SK-N-SH (cell line): ENCODE measurements around the gene CFAP65. TPM values are rescaled to one million over a fixed set of nuclear protein-coding genes. Genes with fewer than 3 reads are reported as not detected.

Experiments used
- CTCF ChIA-PET: fragments of 300-600, 350-600 bp; formaldehyde crosslinking; extraction: SDS; loops from one replicate; lab custom pipeline; 2021; lab: Yijun Ruan, JAX
- POLR2A ChIA-PET: fragments of 350-600 bp; sonication (Branson Sonifier 250); formaldehyde crosslinking; extraction: SDS; loops from one replicate; lab custom pipeline; 2020; ENCODE audit warnings: antibody characterized with exemption, inconsistent platforms; lab: Yijun Ruan, JAX
- DNase-seq: peaks from one replicate; pipeline ENCODE4 v3.0.0; 2012
- H2AFZ ChIP-seq: fragments of 200-600 bp; sonication (generic); 2 replicates; pipeline ENCODE4 v1.8.1; 2016; ENCODE audit warnings: antibody characterized with exemption, mild to moderate bottlenecking, low read depth
- H3F3A ChIP-seq: fragments of 200-600 bp; sonication (generic); replicated peaks from 2 replicates; pipeline ENCODE3; 2016; ENCODE audit warnings: antibody characterized with exemption, mild to moderate bottlenecking; ENCODE audit not compliant: insufficient read depth
- H3K27ac ChIP-seq, 2 experiments: fragments of 200-500 bp in 1 of 2; fragments of 200-600 bp in 1 of 2; sonication (Bioruptor generic) in 1 of 2; sonication (generic), shearing (Covaris generic) in 1 of 2; 2 replicates each; pipeline versions ENCODE4 v1.5.1 to v1.6.1; 2014 to 2016; ENCODE audit warnings: low read depth in 2 of 2, inconsistent platforms in 1 of 2, low read length in 1 of 2, mild to moderate bottlenecking in 1 of 2, mixed read lengths in 1 of 2
- H3K27me3 ChIP-seq: fragments of 200-600 bp; sonication (generic), shearing (Covaris generic); 2 replicates; pipeline ENCODE4 v1.6.1; 2016; ENCODE audit warnings: mixed run types; ENCODE audit not compliant: insufficient read depth
- H3K36me3 ChIP-seq, 2 experiments: fragments of 200-500 bp in 1 of 2; fragments of 200-600 bp in 1 of 2; sonication (Bioruptor generic) in 1 of 2; sonication (generic) in 1 of 2; replicated peaks in 1 of 2; 2 replicates each; pipeline versions ENCODE3 to v1.5.1; 2014 to 2016; ENCODE audit warnings: low read length in 1 of 2, mild to moderate bottlenecking in 1 of 2; ENCODE audit not compliant: insufficient read depth in 2 of 2, control insufficient read depth in 1 of 2
- H3K4me1 ChIP-seq, 2 experiments: fragments of 200-500 bp in 1 of 2; fragments of 200-600 bp in 1 of 2; sonication (Bioruptor generic) in 1 of 2; sonication (generic), shearing (Covaris generic) in 1 of 2; 2 replicates each; pipeline versions ENCODE4 v1.5.1 to v1.6.1; 2014 to 2016; ENCODE audit warnings: low read depth in 1 of 2, low read length in 1 of 2, mixed run types in 1 of 2; ENCODE audit not compliant: insufficient read depth in 2 of 2, control insufficient read depth in 1 of 2
- H3K4me2 ChIP-seq: fragments of 200-600 bp; sonication (generic), shearing (Covaris generic); 2 replicates; pipeline ENCODE4 v1.6.1; 2017; ENCODE audit warnings: mixed run types
- H3K4me3 ChIP-seq, 2 experiments: fragments of 200-500 bp in 1 of 2; fragments of 200-600 bp in 1 of 2; sonication (Bioruptor generic) in 1 of 2; sonication (generic), shearing (Covaris generic) in 1 of 2; 2 replicates each; pipeline versions ENCODE4 v1.5.1 to v1.8.1; 2014 to 2016; ENCODE audit warnings: low read depth in 2 of 2, inconsistent platforms in 1 of 2, low read length in 1 of 2, mild to moderate bottlenecking in 1 of 2, mixed read lengths in 1 of 2, moderate library complexity in 1 of 2
- H3K79me2 ChIP-seq: fragments of 200-600 bp; sonication (generic); 2 replicates; pipeline ENCODE4 v1.8.1; 2017; ENCODE audit warnings: mild to moderate bottlenecking; ENCODE audit not compliant: insufficient read depth
- H3K9ac ChIP-seq: fragments of 200-600 bp; sonication (generic); 2 replicates; pipeline ENCODE4 v1.6.1; 2017; ENCODE audit warnings: mixed run types
- H3K9me2 ChIP-seq: fragments of 200-600 bp; sonication (generic); 2 replicates; pipeline ENCODE4 v1.6.1; 2017; ENCODE audit warnings: mixed run types
- H3K9me3 ChIP-seq: fragments of 200-600 bp; sonication (generic); 2 replicates; pipeline ENCODE4 v1.6.1; 2017; ENCODE audit warnings: mixed run types, mild to moderate bottlenecking, moderate library complexity
- H4K20me1 ChIP-seq: fragments of 200-600 bp; sonication (generic); 2 replicates; pipeline ENCODE4 v1.6.1; 2017; ENCODE audit warnings: mild to moderate bottlenecking, mixed run types; ENCODE audit not compliant: insufficient read depth
- CHD2 ChIP-seq: fragments of 150-350 bp; IDR thresholded peaks from 2 replicates; pipeline ENCODE4 v1.6.1; 2018; ENCODE audit warnings: low read length; ENCODE audit not compliant: partially characterized antibody
- FOSL2 ChIP-seq: IDR thresholded peaks from 2 replicates; pipeline ENCODE4 v1.4.0; 2012; ENCODE audit warnings: low read depth, mild to moderate bottlenecking, moderate library complexity, borderline replicate concordance
- FOXJ3 ChIP-seq: sonication (generic); formaldehyde crosslinking; IDR thresholded peaks from 2 replicates; pipeline ENCODE4 v1.5.1; 2020; ENCODE audit warnings: mild to moderate bottlenecking, missing genetic modification reagents
- GATA2 ChIP-seq: sonication (generic); formaldehyde crosslinking; IDR thresholded peaks from 2 replicates; pipeline ENCODE4 v1.5.0; 2020; ENCODE audit warnings: mild to moderate bottlenecking, missing genetic modification reagents
- MEF2A ChIP-seq: IDR thresholded peaks from 2 replicates; pipeline ENCODE4 v1.4.0; 2012; ENCODE audit warnings: low read depth, borderline replicate concordance
- MXI1 ChIP-seq: IDR thresholded peaks from 2 replicates; pipeline ENCODE4 v1.6.1; 2012; ENCODE audit warnings: mild to moderate bottlenecking, low read depth, low read length, improper control_type of control experiment
- NFIC ChIP-seq: IDR thresholded peaks from 2 replicates; pipeline ENCODE4 v1.4.0; 2012; ENCODE audit warnings: borderline replicate concordance
- NRF1 ChIP-seq: IDR thresholded peaks from 2 replicates; pipeline ENCODE4 v1.6.1; 2012; ENCODE audit warnings: low read depth, mild to moderate bottlenecking, low read length
- POLR2AphosphoS5 ChIP-seq: IDR thresholded peaks from 2 replicates; pipeline ENCODE4 v1.6.1; 2012; ENCODE audit warnings: low read depth, low read length
- RXRA ChIP-seq: IDR thresholded peaks from 2 replicates; pipeline ENCODE4 v1.4.0; 2012; ENCODE audit warnings: low read depth, mild to moderate bottlenecking, borderline replicate concordance
- WGBS: methylation state at CpG from one replicate; pipeline ENCODE4 v1.1.6; 2017; ENCODE audit warnings: low lambda C conversion rate; 5-methylcytosine and 5-hydroxymethylcytosine counted together
- polyA plus RNA-seq, 3 experiments: library from polyadenylated mRNA; depleted of rRNA; stranded (reverse); fragments of >200 nt; gene quantifications; 2 replicates each; pipeline ENCODE4 v1.2.3, GENCODE V29; 2012
- TF ChIP-seq, protein P1 (sequence below): fragments of 150-350 bp; IDR thresholded peaks from 2 replicates; pipeline ENCODE4 v1.6.1; 2017; ENCODE audit warnings: antibody characterized with exemption, low read length, low read depth, borderline replicate concordance
- TF ChIP-seq, protein P2 (sequence below): IDR thresholded peaks from 2 replicates; pipeline ENCODE4 v1.4.0; 2012; ENCODE audit warnings: low read depth, borderline replicate concordance
- TF ChIP-seq, protein P3 (sequence below): IDR thresholded peaks from 2 replicates; pipeline ENCODE4; 2012

Gene CFAP65
- polyA plus RNA-seq, 1 of the 3 experiments (the other 2 are of a cell fraction): 0.95 TPM

DNA sequence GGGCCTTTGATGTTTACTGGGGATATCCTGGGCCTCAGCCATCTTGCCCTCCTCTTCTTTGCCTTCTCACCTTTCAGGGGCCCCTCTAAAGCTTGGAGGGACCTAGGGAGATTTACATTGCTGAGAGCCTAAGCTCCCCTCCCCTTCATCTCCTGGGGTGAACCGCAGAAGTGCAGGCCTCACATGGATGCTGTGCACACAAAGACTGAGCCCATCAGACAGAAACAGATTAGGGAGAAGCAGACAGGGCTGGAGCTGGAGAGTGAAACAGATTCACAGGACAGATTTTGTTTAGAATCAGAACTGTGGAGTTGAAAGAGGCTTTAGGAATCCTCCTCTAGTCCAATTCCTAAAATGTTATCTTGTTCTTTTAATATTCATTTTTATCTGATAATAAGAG, 85.3 kb downstream of the CFAP65 start:
- POLR2A ChIA-PET: interaction anchor here (1.2 kb wide), 1 partner anchor 28 kb away, joined by 4 read pairs; the partner anchor contains the start of gene FEV
- H3K9me3 ChIP-seq: no peaks in the 10 kb centered on the region
- H3K9me2 ChIP-seq: no peaks in the 10 kb centered on the region
- no peaks in the 10 kb centered on the region for H3K36me3 ChIP-seq
- no peaks in the 10 kb centered on the region for H3K79me2 ChIP-seq
- TF ChIP-seq, protein P1, sequence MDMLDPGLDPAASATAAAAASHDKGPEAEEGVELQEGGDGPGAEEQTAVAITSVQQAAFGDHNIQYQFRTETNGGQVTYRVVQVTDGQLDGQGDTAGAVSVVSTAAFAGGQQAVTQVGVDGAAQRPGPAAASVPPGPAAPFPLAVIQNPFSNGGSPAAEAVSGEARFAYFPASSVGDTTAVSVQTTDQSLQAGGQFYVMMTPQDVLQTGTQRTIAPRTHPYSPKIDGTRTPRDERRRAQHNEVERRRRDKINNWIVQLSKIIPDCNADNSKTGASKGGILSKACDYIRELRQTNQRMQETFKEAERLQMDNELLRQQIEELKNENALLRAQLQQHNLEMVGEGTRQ: no peak
- TF ChIP-seq, protein P2, sequence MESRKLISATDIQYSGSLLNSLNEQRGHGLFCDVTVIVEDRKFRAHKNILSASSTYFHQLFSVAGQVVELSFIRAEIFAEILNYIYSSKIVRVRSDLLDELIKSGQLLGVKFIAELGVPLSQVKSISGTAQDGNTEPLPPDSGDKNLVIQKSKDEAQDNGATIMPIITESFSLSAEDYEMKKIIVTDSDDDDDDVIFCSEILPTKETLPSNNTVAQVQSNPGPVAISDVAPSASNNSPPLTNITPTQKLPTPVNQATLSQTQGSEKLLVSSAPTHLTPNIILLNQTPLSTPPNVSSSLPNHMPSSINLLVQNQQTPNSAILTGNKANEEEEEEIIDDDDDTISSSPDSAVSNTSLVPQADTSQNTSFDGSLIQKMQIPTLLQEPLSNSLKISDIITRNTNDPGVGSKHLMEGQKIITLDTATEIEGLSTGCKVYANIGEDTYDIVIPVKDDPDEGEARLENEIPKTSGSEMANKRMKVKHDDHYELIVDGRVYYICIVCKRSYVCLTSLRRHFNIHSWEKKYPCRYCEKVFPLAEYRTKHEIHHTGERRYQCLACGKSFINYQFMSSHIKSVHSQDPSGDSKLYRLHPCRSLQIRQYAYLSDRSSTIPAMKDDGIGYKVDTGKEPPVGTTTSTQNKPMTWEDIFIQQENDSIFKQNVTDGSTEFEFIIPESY: no peak
- TF ChIP-seq MEF2A (no peak), CHD2 (no peak), MXI1 (no peak), POLR2AphosphoS5 (no peak), FOSL2 (no peak), NRF1 (no peak), FOXJ3 (CRISPR knock-in tag) (no peak), NFIC (no peak), RXRA (no peak)
- TF ChIP-seq, all 33 proteins: peak for 0
- Histone ChIP-seq H3K4me2 (no peak overlapping the region), H3K4me3 (no peak overlapping the region), H3F3A (no peaks in the 10 kb centered on the region), H4K20me1 (no peaks in the 10 kb centered on the region), H3K9ac (no peak overlapping the region), H3K4me1 (peaks cover 0 to 31% of the 10 kb centered on the region in 2 experiments; a peak in 1 of 4 replicates), H3K27me3 (peaks cover 34% of the 10 kb centered on the region), H2AFZ (no peak overlapping the region), H3K27ac (peak overlapping the region in 1 of 2 experiments; percentile 34; a peak in 1 of 4 replicates)
- CTCF ChIA-PET: interaction anchor here (0.9 to 13.5 kb wide), 5 partner anchors 13 to 103 kb away, joined by 3 to 208 read pairs (median 3); partner anchors contain the start of gene FEV
- WGBS: 90% methylated on average over 1 of the region's 1 CpG
- no peak for DNase-seq

DNA sequence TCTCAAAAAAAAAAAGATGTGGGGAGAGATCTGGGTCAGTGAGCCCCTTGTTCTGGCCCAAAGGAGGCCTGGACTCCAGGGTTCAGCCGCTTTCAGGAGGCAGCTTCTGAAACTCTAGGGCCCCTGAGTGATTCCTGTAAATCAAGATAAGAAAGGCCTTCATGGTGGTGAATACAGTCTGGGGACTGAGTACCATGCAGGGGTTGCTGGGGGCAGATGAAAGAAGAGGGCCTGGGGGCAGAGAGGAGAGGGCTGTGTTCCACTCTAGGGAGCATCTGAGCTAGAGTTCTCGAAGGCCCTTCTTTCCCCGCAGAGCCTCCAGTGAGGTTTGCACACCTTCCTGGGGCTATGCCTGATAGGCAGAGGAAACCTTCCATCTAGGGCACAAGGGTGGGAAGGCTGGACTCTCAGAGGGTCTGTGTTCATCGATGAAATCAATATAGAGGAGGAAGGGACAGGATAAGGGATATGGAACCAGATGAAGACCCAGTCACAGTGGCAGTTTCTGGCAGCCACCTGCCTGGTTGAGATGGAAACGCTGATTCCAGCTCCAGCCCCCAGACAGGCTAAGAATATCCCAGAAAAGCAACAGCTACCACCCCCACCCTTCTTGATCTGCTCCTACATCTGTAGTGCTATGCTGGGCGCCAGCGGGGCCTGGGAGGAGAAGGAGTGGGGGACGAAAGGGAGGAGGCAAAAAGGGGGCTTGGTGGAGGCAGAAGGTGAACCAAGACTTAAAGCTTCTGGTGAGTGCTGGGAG, 86.6 kb downstream of the CFAP65 start:
- no peaks in the 10 kb centered on the region for H3K79me2 ChIP-seq
- H4K20me1 ChIP-seq: no peaks in the 10 kb centered on the region
- H3K27ac ChIP-seq: peak overlapping the region in 1 of 2 experiments; percentile 45; a peak in 2 of 4 replicates
- no peak overlapping the region for H3K4me3 ChIP-seq
- no peaks in the 10 kb centered on the region for H3K9me3 ChIP-seq
- H3K9me2 ChIP-seq: no peaks in the 10 kb centered on the region
- H3K4me2 ChIP-seq: no peak overlapping the region
- TF ChIP-seq GATA2 (CRISPR knock-in tag) (0 out of 2 replicates have a peak, but pooled peaks have one; percentile 12), FOXJ3 (CRISPR knock-in tag) (no peak)
- TF ChIP-seq, protein P3, sequence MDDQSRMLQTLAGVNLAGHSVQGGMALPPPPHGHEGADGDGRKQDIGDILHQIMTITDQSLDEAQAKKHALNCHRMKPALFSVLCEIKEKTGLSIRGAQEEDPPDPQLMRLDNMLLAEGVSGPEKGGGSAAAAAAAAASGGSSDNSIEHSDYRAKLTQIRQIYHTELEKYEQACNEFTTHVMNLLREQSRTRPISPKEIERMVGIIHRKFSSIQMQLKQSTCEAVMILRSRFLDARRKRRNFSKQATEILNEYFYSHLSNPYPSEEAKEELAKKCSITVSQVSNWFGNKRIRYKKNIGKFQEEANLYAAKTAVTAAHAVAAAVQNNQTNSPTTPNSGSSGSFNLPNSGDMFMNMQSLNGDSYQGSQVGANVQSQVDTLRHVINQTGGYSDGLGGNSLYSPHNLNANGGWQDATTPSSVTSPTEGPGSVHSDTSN: no peak
- ChIA-PET CTCF (interaction anchor here (0.9 to 1.9 kb wide), 8 partner anchors 26 to 106 kb away, joined by 3 to 10 read pairs (median 5); no protein-coding TSS in a partner anchor), POLR2A (interaction anchor here (0.6 to 1.4 kb wide), 5 partner anchors 9 to 222 kb away, joined by 3 to 5 read pairs (median 3); partner anchors contain the start of genes CNPPD1 and FEV)
- H3K27me3 ChIP-seq: peaks cover 38% of the 10 kb centered on the region
- H3K36me3 ChIP-seq: no peaks in the 10 kb centered on the region
- DNase-seq: no peak
- H3K4me1 ChIP-seq: peaks cover 0 to 28% of the 10 kb centered on the region in 2 experiments; a peak in 1 of 4 replicates
- H3K9ac ChIP-seq: no peak overlapping the region
- H2AFZ ChIP-seq: no peak overlapping the region
- no peaks in the 10 kb centered on the region for H3F3A ChIP-seq
- 54% methylated on average over 8 of the region's 8 CpGs for WGBS
